Stimulated activated CD8-positive, alpha-beta memory T cell treated with anti-CD3 and anti-CD28 coated beads, Interleukin-7, amount 100 ng/mL, for 48 hours (primary cell): ENCODE data around the gene PHACTR3.

Source experiments
- DNase-seq, 2 donors: peaks; one replicate each; pipeline ENCODE4 v3.0.0-alpha.2; 2020; ENCODE audit warnings: low read depth in 1 of 2; ENCODE audit errors: extremely low read depth in 1 of 2

PHACTR3 gene

GRCh38 chr20:59588236-59588855 is 16.0 kb upstream of the PHACTR3 start:
- no peak for DNase-seq

GRCh38 chr20:59589086-59589684 is 15.2 kb upstream of the PHACTR3 start:
- DNase-seq: no peak

GRCh38 chr20:59591061-59591460 is 13.3 kb upstream of the PHACTR3 start:
- no peak for DNase-seq

- no peak for DNase-seq
Observed at GRCh38 chr20:59596690-59597089, 7.7 kb upstream of the PHACTR3 start.

GRCh38 chr20:59597240-59597639 is 7.1 kb upstream of the PHACTR3 start:
- DNase-seq: no peak

- DNase-seq: peak in 1 of 2 donors; percentile 5
Observed at GRCh38 chr20:59598625-59599310, 5.6 kb upstream of the PHACTR3 start.

- no peak for DNase-seq
Observed at GRCh38 chr20:59599941-59600340, 4.4 kb upstream of the PHACTR3 start.

- DNase-seq: no peak
Observed at GRCh38 chr20:59600472-59600871, 3.9 kb upstream of the PHACTR3 start.

GRCh38 chr20:59602546-59603080 is 1.7 kb upstream of the PHACTR3 start:
- DNase-seq: no peak

- no peak for DNase-seq
Observed at GRCh38 chr20:59603176-59603575, 1.2 kb upstream of the PHACTR3 start.

GRCh38 chr20:59604741-59605600 is 631 bp downstream of the PHACTR3 start:
- DNase-seq: no peak

GRCh38 chr20:59605601-59606364 is 1.4 kb downstream of the PHACTR3 start:
- no peak for DNase-seq

GRCh38 chr20:59606566-59606965 is 2.2 kb downstream of the PHACTR3 start:
- DNase-seq: no peak

GRCh38 chr20:59608396-59608795 is 4.1 kb downstream of the PHACTR3 start:
- no peak for DNase-seq

GRCh38 chr20:59608871-59609270 is 4.5 kb downstream of the PHACTR3 start:
- DNase-seq: no peak

GRCh38 chr20:59611286-59611685 is 6.9 kb downstream of the PHACTR3 start:
- DNase-seq: no peak

GRCh38 chr20:59613861-59614260 is 9.5 kb downstream of the PHACTR3 start:
- DNase-seq: no peak

GRCh38 chr20:59614714-59615113 is 10.4 kb downstream of the PHACTR3 start:
- no peak for DNase-seq

- DNase-seq: no peak
Observed at GRCh38 chr20:59616306-59616705, 12.0 kb downstream of the PHACTR3 start.

- no peak for DNase-seq
Observed at GRCh38 chr20:59617221-59617620, 12.9 kb downstream of the PHACTR3 start.
